ENCODE results near the gene NCBP1. TPM values are rescaled to one million over a fixed set of nuclear protein-coding genes. Genes with fewer than 3 reads are reported as not detected.

The NCBP1 gene
- total RNA-seq, 2 donors from 2014 or later, result 24.3 to 25.4 TPM

- peaks cover 13% of the 10 kb centered on the region for H3K27me3 Mint-ChIP-seq (ENCODE audit: low read depth)
- no peak for ATAC-seq (replicated peaks in 1 of 2)
- peaks cover 0 to 2% of the 10 kb centered on the region in 2 donors for H3K9me3 Mint-ChIP-seq
- H3K36me3 Mint-ChIP-seq (ENCODE audit: insufficient read depth in 2 of 2), result no peaks in the 10 kb centered on the region
- no peak overlapping the region for H3K27ac Mint-ChIP-seq
- no peak overlapping the region for H3K4me3 Mint-ChIP-seq
- peaks cover 18% of the 10 kb centered on the region for H3K4me1 Mint-ChIP-seq (ENCODE audit: low read depth)
- DNase-seq, result no peak
Measured at GRCh38 chr9:97714435-97714834, 80.8 kb downstream of the NCBP1 start.

- H3K27me3 Mint-ChIP-seq (ENCODE audit: low read depth), result peaks cover 4% of the 10 kb centered on the region
- no peak for DNase-seq
- H3K4me3 Mint-ChIP-seq, result no peak overlapping the region
- H3K4me1 Mint-ChIP-seq (ENCODE audit: low read depth), result peaks cover 11% of the 10 kb centered on the region
- no peak for ATAC-seq (replicated peaks in 1 of 2)
- H3K36me3 Mint-ChIP-seq (ENCODE audit: insufficient read depth in 2 of 2), result peaks cover 0 to 2% of the 10 kb centered on the region in 2 donors
- H3K27ac Mint-ChIP-seq, result no peak overlapping the region
- H3K9me3 Mint-ChIP-seq, result peaks cover 1 to 6% of the 10 kb centered on the region in 2 donors
Measured at GRCh38 chr9:97717866-97718265, 84.2 kb downstream of the NCBP1 start.

- Mint-ChIP-seq H3K36me3 (ENCODE audit: insufficient read depth in 2 of 2) (peaks cover 0 to 2% of the 10 kb centered on the region in 2 donors), H3K4me3 (no peak overlapping the region), H3K9me3 (peaks cover 1 to 6% of the 10 kb centered on the region in 2 donors), H3K27ac (no peak overlapping the region), H3K4me1 (ENCODE audit: low read depth) (no peaks in the 10 kb centered on the region), H3K27me3 (ENCODE audit: low read depth) (peaks cover 21% of the 10 kb centered on the region)
- DNase-seq (no peak), ATAC-seq (replicated peaks in 1 of 2) (no peak)
Measured at GRCh38 chr9:97721396-97721795, 87.8 kb downstream of the NCBP1 start.

GRCh38 chr9:97722331-97722730 lies 88.7 kb downstream of the NCBP1 start:
- peaks cover 0 to 2% of the 10 kb centered on the region in 2 donors for H3K36me3 Mint-ChIP-seq (ENCODE audit: insufficient read depth in 2 of 2)
- peaks cover 1 to 6% of the 10 kb centered on the region in 2 donors for H3K9me3 Mint-ChIP-seq
- H3K27ac Mint-ChIP-seq, result no peak overlapping the region
- DNase-seq, result no peak
- H3K27me3 Mint-ChIP-seq (ENCODE audit: low read depth), result peaks cover 21% of the 10 kb centered on the region
- H3K4me1 Mint-ChIP-seq (ENCODE audit: low read depth), result no peaks in the 10 kb centered on the region
- H3K4me3 Mint-ChIP-seq, result no peak overlapping the region
- no peak for ATAC-seq (replicated peaks in 1 of 2)

Other genes with a start within 250 kb of the NCBP1 start
- gene TDRD7, start 221.7 kb upstream of the NCBP1 start, total RNA-seq, result 10 to 100 TPM in 1 of 2 donors, 1 to 10 TPM in 1; 6.7 to 10.1 TPM
- gene TMOD1, start 132.2 kb upstream of the NCBP1 start, total RNA-seq, result 1 to 10 TPM; 3.8 to 5.4 TPM
- gene TSTD2, start 453 bp upstream of the NCBP1 start, total RNA-seq, result 10 to 100 TPM; 18.7 to 23.3 TPM
- gene XPA, start 63.5 kb downstream of the NCBP1 start, total RNA-seq, result 10 to 100 TPM in 1 of 2 donors, 1 to 10 TPM in 1; 8.8 to 11.1 TPM
- gene FOXE1, start 219.4 kb downstream of the NCBP1 start, total RNA-seq, result under 1 TPM; 0.79 to 0.96 TPM